ENCODE results near the gene PRDM16. TPM values are rescaled to one million over a fixed set of nuclear protein-coding genes. Genes with fewer than 3 reads are reported as not detected.

Gene PRDM16
- total RNA-seq, 4 donors from 2014 or later, result 0.26 to 7.7 (median 0.35) TPM; not detected in 1

- DNase-seq, result no peak
- TF ChIP-seq POLR2A (IDR thresholded peaks at IDR 0.05) (no peak), CTCF (IDR thresholded peaks at IDR 0.05) (no peak)
- H3K27me3 ChIP-seq, result peaks cover 6% of the 10 kb centered on the region in 2 donors
- H3K27ac ChIP-seq, result no peak overlapping the region
- H3K9me3 ChIP-seq, result no peaks in the 10 kb centered on the region
- no peak overlapping the region for H3K4me3 ChIP-seq
- no peaks in the 10 kb centered on the region for H3K36me3 ChIP-seq
- H3K4me1 ChIP-seq, result peaks cover 0 to 13% of the 10 kb centered on the region in 2 donors
- intact Hi-C loops (cut with DNase I; ENCODE audit: low total_unique reads), result no loop called here
Measured at GRCh38 chr1:3456449-3456963, 387.5 kb downstream of the PRDM16 start.

GRCh38 chr1:3456964-3457909 is 388.2 kb downstream of the PRDM16 start:
- intact Hi-C loops (cut with DNase I; ENCODE audit: low total_unique reads), result no loop called here
- no peaks in the 10 kb centered on the region for H3K36me3 ChIP-seq
- H3K4me1 ChIP-seq, result peaks cover 0 to 13% of the 10 kb centered on the region in 2 donors
- TF ChIP-seq POLR2A (IDR thresholded peaks at IDR 0.05) (no peak), CTCF (IDR thresholded peaks at IDR 0.05) (no peak)
- no peaks in the 10 kb centered on the region for H3K9me3 ChIP-seq
- H3K4me3 ChIP-seq, result no peak overlapping the region
- no peak overlapping the region for H3K27ac ChIP-seq
- peaks cover 6% of the 10 kb centered on the region in 2 donors for H3K27me3 ChIP-seq
- no peak for DNase-seq

- no peaks in the 10 kb centered on the region for H3K36me3 ChIP-seq
- no peak overlapping the region for H3K27ac ChIP-seq
- no peaks in the 10 kb centered on the region for H3K9me3 ChIP-seq
- no peak for TF ChIP-seq CTCF (IDR thresholded peaks at IDR 0.05)
- H3K4me1 ChIP-seq, result peaks cover 0 to 13% of the 10 kb centered on the region in 2 donors
- DNase-seq, result no peak
- intact Hi-C loops (cut with DNase I; ENCODE audit: low total_unique reads), result no loop called here
- peaks cover 6% of the 10 kb centered on the region in 2 donors for H3K27me3 ChIP-seq
- no peak overlapping the region for H3K4me3 ChIP-seq
Measured at GRCh38 chr1:3457910-3458883, 389.2 kb downstream of the PRDM16 start.

GRCh38 chr1:3459051-3459908 is 390.3 kb downstream of the PRDM16 start:
- H3K4me1 ChIP-seq, result peaks cover 0 to 9% of the 10 kb centered on the region in 2 donors
- H3K27me3 ChIP-seq, result peaks cover 0 to 6% of the 10 kb centered on the region in 2 donors
- no peak overlapping the region for H3K27ac ChIP-seq
- intact Hi-C loops (cut with DNase I; ENCODE audit: low total_unique reads), result no loop called here
- H3K4me3 ChIP-seq, result no peak overlapping the region
- TF ChIP-seq CTCF (IDR thresholded peaks at IDR 0.05), result no peak
- TF ChIP-seq POLR2A (IDR thresholded peaks at IDR 0.05), result no peak
- DNase-seq, result no peak
- no peaks in the 10 kb centered on the region for H3K9me3 ChIP-seq
- no peaks in the 10 kb centered on the region for H3K36me3 ChIP-seq

All from uterus (tissue), 4 donors.